ENCODE results near the gene GNG8. TPM values are rescaled to one million over a fixed set of nuclear protein-coding genes. Genes with fewer than 3 reads are reported as not detected.

The GNG8 gene
- total RNA-seq, 1 donor from 2014 or later: not detected

GRCh38 chr19:46601318-46602224 lies 34.4 kb downstream of the GNG8 start, which contains the start of gene CALM3:
Gene CALM3, plus strand, starts transcription at chr19:46601330. Its CDS starts 105 bp downstream, at chr19:46601435.
- ATAC-seq: no peak

GRCh38 chr19:46600384-46601317 lies 35.4 kb downstream of the GNG8 start:
- peak; percentile 94 for ATAC-seq

GRCh38 chr19:46599716-46600373 lies 36.2 kb downstream of the GNG8 start:
- no peak for ATAC-seq

GRCh38 chr19:46598372-46598917 lies 37.6 kb downstream of the GNG8 start:
- no peak for ATAC-seq

GRCh38 chr19:46596008-46596407 lies 40.0 kb downstream of the GNG8 start:
- ATAC-seq: no peak

- no peak for ATAC-seq
These were observed 44.1 kb downstream of the GNG8 start for GRCh38 chr19:46591870-46592269.

- ATAC-seq: no peak
These were observed 44.7 kb downstream of the GNG8 start for GRCh38 chr19:46591254-46591653.

- no peak for ATAC-seq
These were observed 48.1 kb downstream of the GNG8 start for GRCh38 chr19:46587861-46588260.

GRCh38 chr19:46586294-46586693 lies 49.7 kb downstream of the GNG8 start:
- no peak for ATAC-seq

- no peak for ATAC-seq
These were observed 50.5 kb downstream of the GNG8 start for GRCh38 chr19:46585539-46585938.

Other genes starting within 250 kb of the GNG8 start
- 0.80 TPM for gene CCDC8, start 222.6 kb downstream of the GNG8 start, total RNA-seq
- gene PNMA8C, start 207.3 kb downstream of the GNG8 start, total RNA-seq: not detected
- 0.12 TPM for gene PNMA8A, start 164.6 kb downstream of the GNG8 start, total RNA-seq
- 0.08 TPM for gene PNMA8B, start 140.3 kb downstream of the GNG8 start, total RNA-seq
- gene CALM3, start 34.9 kb downstream of the GNG8 start, total RNA-seq: 109 TPM
- gene PTGIR, start 11.1 kb downstream of the GNG8 start, total RNA-seq: 0.12 TPM
- gene DACT3, start 25.0 kb upstream of the GNG8 start, total RNA-seq: 0.32 TPM
- 31.4 TPM for gene PRKD2, start 80.9 kb upstream of the GNG8 start, total RNA-seq
- gene FKRP, start 109.9 kb upstream of the GNG8 start, total RNA-seq: 7.8 TPM
- 44.5 TPM for gene STRN4, start 110.2 kb upstream of the GNG8 start, total RNA-seq
- gene SLC1A5, start 152.4 kb upstream of the GNG8 start, total RNA-seq: 113 TPM
- gene AP2S1, start 214.6 kb upstream of the GNG8 start, total RNA-seq: 206 TPM
- gene ARHGAP35, start 224.8 kb upstream of the GNG8 start, total RNA-seq: 33.0 TPM

Measured in esophagus mucosa (tissue), 1 donor.